ENCODE measurements around the gene GRID1.

DNA sequence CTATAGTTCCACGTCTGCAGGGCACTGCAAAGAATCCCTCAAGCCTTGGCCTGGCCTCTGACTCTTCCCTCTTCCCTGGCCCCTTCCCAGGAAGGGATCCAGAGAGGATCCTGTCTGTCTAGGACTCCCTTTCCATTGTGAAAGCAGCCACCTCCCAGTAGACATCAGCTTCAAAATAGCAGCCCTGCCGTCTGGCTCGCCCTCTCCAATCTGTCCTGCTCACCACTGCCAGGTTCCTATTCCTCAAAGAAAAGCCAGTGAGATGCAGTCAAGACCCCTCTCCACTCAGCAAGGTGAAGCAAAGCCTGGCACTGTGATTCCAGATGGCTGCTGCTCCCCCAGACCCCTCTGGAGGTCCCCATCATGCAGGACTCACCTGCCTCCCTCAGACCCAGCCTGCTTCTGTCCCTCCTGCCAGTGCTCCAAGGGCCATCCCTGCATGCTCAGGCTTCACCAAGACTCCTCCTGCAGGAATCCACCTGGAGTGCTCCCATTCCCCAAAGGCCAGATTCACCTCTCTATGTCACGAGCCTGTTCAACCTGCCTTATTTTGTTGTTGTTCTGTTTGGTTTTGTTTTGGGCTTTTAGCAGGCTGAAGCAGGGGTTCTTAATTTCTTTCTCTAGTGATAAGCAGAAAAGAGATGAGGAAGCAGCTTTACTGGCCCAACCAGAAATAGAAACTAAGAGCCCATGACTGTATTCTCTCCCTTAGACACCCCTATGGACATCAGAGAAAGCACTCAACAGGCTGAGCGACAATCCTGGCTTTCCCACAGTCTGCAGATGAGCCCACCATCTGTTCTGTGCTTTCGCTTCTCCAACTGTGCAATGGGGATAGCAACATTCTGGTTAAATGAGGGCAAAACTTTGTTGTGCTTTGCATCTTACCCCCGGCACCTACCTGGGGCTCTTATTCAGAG, 305.1 kb downstream of the GRID1 start:
- TF ChIP-seq, protein P1, sequence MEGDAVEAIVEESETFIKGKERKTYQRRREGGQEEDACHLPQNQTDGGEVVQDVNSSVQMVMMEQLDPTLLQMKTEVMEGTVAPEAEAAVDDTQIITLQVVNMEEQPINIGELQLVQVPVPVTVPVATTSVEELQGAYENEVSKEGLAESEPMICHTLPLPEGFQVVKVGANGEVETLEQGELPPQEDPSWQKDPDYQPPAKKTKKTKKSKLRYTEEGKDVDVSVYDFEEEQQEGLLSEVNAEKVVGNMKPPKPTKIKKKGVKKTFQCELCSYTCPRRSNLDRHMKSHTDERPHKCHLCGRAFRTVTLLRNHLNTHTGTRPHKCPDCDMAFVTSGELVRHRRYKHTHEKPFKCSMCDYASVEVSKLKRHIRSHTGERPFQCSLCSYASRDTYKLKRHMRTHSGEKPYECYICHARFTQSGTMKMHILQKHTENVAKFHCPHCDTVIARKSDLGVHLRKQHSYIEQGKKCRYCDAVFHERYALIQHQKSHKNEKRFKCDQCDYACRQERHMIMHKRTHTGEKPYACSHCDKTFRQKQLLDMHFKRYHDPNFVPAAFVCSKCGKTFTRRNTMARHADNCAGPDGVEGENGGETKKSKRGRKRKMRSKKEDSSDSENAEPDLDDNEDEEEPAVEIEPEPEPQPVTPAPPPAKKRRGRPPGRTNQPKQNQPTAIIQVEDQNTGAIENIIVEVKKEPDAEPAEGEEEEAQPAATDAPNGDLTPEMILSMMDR (IDR thresholded peaks at IDR 0.05; ENCODE audit: low read length), result no peak
- TF ChIP-seq EZH2 (IDR thresholded peaks at IDR 0.05; ENCODE audit: borderline replicate concordance, low read length), result no peak
